HG03066 (cell line): Measurements from ENCODE around the gene TM2D1.

ENCODE experiments used
- ATAC-seq: cut with Tn5 transposase; IDR thresholded peaks from one replicate; pipeline ENCODE4 v1.9.1; 2021; ENCODE audit warnings: low read depth; ENCODE audit not compliant: unreplicated experiment

TM2D1 gene

DNA sequence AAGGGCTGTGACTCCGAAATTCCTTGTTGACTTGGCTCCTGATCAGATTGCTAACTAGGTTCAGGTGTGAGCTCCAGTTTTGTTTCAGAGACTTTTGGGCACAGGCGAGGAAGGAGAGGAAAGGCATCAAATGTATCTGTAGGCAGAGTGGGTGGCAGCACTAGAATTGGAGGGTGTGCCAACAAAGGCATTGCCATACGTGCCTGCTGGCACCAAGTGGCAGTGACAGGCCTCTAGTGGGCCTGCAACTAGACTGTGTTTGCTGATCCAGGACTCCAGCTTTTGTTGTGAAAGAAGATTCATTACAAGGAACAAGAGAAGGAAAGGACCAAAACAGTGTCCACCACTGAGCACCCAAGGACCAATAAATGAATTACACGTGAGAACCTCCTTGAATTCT, 79.5 kb downstream of the TM2D1 start:
- ATAC-seq: no peak

DNA sequence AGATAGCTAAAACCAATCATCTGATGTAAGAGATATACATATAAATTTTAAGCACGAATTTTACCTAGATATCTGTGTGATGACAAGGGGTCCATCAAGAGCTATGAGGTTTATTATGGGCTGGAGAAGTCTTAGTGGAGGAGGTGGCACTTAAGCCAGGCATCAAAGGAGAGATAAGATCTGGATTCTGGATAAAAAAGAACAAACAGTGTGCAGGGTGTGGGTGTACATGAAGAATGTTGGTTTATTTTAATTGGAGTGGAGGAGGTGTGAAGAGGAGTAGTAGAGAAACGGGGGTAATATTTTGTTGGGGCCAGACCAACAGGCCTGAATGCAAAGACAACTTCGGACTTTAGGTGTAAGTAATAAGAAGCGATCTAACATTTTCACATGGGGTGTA, 80.6 kb downstream of the TM2D1 start:
- ATAC-seq: no peak

DNA sequence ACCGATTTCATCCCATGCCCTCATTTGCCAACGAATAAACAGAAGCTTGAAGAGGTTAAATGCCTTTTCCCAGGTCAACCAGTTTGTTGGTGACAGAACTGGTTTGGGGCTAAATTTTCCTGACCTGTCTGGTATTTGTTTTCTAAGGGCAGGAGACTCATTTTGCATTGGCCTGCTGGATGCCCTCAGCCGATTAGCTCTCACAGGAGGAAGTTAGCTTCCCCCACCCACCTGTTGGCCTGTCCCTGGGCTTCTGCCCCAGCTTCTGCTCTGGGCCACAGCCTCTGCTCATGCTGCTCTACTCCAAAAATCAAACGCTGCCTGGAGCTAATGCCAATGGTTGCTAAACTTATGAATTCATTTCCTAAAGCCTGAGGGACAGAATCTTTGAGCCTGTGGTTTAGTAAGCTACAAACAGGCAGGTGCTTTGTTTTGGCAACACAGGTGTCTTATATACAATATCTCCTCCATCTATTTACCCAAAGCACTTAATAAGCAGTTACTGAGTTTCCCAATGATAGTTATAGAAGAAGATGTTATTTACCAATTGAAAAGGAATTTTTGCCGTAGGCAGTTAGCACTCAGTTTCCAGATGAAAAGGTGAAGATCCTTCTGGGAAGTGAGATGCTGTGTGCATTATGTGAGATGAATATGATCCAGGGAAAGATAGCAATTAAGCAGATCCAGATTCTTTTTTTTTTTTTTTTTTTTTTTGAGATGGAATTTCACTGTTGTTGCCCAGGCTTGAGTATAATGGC, 82.3 kb downstream of the TM2D1 start:
- ATAC-seq: no peak

DNA sequence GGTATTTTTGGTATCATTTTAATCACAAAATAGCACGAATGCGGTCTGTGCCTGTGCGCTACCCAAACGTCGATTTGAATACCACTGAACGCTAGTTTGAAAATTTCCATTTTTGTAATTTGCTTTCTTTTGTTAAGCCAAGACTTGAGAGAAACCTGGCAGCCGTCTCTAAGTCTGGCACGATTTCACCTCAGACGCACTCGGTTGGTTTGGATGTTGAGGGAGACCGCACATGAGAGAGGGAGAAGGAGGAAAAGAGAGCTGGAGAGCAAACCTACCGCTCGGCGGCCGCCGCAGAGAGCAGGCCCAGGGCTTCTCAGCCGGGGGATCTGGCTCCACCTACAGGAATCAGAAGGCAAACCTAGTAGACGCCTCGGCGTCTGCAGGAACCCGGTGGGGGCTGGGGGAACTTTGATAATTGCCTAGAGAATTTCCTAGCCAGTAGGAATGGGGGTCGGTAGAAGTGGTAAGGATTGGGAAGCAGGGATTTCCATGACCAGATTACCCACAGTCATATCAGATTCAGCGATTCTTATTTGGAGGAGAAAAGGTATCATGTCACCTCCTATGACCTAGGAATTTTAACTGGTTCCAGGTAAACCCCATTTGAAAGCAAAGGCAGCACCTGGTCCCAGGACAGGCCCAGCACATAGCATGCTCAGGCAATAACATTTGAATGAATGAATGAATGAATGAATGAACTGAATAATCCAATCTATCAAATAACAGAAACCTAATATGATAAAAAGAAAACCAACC, 83.2 kb downstream of the TM2D1 start:
- peak; percentile 95 for ATAC-seq

DNA sequence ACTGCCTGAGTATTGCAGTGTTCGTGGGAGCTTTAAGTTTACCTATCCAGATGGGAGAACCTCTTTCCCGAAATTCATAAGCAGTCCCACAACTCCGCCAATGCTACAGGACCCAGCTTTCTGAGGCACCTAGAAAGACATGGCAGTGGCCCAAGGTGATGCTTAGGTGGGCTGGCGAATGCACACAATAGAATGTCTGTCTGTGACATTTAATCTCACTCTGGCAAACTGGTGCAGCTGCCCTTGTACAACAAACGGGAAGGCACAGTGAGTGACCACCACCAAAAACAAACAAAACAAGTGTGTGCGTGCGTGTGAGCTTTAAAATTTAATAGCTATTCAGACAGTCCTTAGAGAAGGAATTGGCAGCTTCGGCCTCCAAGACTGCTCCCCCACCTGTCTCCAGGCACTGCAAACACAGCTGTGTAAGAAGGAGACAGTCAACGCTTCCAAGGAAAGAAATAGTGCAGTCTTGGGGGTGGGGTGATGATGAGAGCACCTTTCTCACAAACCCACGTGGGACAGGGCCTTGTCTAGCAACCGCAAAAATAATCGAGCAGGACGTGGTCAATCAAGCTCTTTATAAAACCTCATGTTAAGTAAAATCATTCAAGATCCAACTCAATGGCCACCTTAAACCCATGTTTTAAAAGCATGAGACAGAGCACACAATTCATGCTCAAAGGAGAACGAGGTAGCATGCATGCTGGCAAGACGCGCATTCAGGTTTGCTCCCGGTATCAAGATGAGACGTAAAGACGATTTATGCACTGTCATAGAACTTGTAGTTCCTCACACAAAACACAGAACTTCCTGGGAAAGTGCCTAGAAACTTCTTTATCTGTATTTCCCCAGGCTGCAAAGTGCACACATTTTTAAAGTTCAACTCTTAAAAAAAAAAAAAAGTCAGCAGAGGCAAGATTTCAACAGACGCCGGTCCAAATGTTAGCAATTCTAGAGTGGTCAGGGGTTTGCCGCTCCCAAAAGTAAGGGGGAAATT, 84.1 kb downstream of the TM2D1 start:
- no peak for ATAC-seq

DNA sequence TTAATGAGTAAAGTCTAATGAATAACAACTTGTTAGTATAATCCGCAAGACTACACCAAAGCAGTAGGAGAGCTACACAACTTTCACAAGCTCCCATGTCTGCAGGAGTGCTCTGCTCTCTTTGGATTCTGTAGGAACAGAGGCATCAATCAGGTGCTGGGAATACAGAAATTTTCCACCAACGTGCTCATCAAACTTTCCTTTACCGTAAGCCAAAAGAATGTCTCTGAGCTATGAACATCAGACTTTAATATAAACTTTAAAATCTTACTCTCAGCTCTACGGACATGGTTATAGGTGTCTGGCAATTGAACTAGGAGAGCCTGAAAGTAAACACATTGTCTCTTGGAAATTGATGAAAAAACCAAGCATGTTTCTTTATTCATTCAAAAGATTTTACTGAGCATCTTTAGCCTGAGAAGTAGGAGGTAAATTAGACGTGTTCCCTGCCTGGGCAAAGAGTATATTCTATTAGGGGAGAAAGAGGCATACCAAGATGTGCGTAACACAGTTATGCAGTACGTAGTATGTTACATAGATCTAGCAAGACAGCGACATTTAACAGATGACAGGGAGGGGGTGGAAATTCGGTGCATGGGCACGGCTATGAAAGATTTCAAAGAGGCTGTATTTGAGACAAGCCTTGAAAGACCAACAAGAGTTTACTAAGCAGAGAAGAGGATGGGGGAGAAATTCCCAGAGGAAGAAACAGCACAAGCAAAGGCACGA, 85.2 kb downstream of the TM2D1 start:
- no peak for ATAC-seq

DNA sequence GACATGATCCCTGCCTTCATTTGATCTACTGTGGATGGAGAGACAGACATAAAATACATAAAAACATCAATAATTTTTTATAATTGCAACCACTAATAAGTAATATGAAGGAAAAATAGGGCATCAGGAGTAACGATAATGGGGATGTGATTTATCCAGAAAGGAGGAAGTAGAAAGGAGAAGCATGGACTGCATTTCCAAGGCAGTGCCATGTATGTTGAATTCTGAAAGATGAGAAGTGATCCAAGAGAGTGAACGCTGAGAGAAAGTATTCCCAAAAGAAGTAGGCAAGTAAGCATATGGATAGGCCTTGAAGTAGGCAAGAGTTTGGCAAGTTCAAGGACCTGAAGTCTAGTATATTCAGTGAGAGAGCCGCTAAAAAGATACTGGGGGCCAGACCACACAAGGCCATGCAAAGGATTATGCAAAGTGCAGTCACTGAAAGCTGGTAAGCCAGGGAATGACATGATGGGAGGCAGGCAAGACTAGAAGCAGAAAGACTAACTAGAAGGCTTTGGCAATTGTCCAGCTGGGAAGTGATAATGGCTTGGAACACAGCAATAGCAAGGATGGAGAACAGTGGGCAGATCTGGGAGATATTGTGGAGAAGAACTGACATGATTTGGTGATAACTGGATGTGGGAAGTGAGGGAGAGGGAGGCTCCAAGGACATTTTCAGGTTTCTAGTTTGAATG, 85.9 kb downstream of the TM2D1 start:
- ATAC-seq: no peak

DNA sequence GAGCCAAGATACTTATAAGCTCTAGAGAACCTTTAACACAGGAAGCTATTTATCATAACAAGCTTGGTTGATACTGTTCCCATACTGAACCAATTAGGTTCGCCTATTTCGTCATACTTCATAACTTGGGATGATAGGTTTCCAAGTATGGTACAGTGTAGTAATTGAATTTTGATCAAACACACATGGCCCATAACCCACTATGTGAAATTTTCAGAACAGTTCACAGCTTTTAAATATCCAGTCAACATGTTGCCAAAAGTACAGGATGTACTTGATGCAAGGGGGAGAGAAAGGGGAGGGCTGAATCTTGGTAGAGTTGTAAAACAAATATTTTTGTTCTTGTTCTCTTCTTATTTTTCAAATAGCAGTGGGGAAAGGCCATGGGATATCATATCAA, 86.6 kb downstream of the TM2D1 start:
- no peak for ATAC-seq

DNA sequence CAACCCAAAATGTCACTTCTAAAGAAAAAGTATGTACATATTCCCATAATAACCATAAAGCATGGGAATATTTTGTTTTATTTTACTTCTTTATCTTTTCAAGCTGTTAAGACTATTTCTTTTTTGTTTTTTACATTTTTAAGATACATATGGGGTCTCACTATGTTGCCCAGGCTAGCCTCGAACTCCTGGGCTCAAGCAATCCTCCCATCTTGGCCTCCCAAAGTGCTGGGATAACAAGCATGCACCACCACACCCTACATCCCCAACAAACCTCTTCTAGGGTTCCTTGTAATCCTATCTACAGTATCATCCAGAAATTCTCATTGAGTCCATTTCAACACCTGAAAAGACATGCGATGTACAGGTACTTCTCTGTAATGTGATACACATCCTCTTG, 87.5 kb downstream of the TM2D1 start:
- no peak for ATAC-seq

DNA sequence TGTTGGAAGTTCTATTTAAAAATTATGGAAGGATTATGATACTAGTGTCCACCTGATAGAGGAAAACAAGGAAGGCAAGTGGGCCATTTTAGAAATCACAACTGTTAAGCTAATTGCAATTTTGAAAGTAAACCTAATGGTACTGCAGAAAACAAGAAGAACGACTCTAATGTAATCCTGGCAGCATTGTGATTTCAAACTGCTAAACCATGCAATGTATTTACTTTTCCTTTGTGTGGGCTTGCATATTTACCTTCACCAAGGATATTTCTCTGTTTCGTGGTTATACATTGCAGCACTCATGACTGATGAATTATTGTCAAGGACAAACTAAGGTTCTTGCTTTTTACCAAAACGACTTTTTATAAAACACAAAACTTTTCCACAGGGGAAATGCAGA, 88.1 kb downstream of the TM2D1 start:
- no peak for ATAC-seq

DNA sequence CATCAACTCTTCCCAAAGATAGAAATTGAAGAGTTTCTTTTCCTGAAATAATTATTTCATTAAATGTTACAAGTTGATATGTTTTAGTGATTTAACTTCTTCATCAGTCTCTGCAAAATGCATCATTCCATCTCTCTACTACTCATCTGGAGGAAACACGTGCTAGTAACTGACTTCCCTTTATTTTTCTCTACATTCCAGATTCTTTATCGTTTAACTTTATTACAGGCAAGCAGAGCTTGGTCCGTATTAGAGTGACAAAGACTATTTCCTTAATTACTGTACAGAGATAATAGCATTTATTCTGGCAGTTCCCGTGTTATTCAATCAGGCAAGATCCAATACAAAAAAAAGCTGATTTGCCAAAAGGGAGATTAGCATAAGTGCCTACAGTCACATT, 88.6 kb downstream of the TM2D1 start:
- ATAC-seq: no peak

DNA sequence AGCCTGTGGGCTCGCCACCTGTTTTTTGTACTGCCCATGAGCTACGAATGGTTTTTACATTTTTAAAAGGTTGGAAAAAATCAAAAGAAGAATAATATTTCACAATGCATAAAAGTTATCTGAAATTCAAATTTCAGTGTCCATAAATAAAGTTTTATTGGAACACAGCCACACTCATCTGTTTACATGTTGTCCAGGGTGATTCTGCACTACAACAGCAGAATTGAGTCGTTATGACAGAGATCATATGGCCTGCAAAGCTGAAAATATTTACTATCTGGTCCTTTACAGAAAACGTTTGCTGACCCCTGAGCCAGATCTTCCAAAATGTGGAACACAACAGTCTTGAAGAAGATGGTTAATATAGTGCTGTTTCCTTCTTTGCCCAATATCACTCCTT, 89.4 kb downstream of the TM2D1 start:
- no peak for ATAC-seq

DNA sequence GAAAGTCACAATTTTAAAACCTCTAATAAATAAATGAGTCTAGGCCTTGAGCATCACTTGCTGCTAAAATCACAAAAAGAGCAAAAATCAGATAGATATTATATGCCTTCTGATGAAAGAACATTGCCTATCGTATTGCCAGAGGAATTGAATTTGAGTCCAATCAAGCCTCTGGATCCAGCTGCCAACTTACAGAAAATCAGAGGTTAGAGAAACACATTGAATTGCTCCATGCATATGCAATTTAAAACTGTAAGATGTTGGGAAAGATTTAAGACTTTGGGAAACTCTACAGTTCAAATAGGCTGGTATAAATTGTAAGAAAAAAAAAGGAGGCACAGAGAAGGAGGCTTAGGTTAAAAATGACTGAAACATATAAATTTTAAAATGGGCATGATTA, 93.5 kb downstream of the TM2D1 start:
- ATAC-seq: no peak
